ENCODE measurements around the gene PCCA.
"Not testable (repeated sequence)": the region's sequence is repeated elsewhere in the genome, so short reads cannot be mapped to it uniquely, and the experiment has no call there.

The PCCA gene

DNA sequence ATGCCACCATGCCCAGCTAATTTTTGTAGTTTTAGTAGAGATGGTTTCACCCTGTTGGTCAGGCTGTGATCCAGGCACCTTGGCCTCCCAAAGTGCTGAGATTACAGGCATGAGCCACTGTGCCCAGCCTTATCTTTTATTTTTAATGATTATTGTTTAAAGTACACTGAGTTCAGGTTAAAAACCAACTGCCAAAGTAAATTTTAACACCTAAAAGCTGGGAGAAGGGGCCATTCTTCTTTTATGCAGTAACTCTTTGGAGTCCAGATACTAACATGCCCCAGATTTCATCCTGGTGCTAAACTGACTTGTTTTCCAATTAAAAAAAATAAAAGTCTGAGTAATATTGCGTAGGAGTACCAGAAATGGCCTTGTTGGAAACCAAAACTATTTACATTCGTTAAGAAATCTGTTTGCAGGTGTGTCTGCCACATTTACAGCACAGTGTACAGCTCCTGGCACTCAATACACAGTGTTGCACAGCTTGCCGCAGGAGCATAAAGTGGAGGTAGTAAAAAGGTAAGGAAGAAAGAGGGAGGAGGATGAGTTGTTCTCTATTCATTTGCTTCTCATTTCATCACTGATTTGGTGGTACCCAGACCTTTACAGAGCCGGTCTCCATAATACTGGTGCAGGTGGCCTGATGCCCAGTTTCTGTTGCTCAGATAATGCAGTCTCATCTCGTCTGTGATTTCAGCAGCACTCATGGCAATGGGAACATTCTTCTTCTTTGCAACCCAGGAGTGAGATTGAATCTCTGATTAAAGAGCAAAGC lies 108.9 kb downstream of the PCCA start:
- DNase-seq: no peak

DNA sequence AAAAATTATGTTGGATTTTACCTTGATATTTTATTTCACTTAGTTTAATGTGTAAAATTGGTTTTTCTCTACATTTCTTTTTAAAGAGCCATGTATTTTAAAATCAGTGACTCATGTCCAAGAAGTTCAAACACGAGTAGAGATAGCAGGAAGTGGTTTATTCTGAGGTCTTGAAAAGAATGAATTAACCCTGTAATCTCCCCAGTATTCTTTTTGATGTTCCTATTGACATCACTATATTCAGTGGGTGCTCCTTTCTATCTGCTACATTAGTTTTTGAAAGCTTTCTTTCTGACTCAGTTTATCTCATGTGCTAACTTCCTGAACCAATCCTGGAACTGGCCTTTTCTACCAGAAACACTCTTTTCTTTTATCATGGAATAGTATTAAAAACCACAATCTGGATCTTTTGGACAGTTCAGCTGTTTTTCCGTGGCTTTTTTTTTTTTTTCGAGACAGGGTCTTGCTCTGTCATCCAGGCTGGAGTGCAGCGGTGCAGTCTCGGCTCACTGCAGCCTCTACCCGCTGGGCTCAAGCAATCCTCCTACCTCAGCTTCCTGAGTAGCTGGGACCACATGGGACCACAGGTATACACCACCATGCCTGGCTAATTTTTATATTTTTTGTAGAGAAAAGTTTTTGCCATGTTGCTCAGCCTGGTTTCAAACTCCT lies 114.9 kb downstream of the PCCA start:
- no peak for DNase-seq

DNA sequence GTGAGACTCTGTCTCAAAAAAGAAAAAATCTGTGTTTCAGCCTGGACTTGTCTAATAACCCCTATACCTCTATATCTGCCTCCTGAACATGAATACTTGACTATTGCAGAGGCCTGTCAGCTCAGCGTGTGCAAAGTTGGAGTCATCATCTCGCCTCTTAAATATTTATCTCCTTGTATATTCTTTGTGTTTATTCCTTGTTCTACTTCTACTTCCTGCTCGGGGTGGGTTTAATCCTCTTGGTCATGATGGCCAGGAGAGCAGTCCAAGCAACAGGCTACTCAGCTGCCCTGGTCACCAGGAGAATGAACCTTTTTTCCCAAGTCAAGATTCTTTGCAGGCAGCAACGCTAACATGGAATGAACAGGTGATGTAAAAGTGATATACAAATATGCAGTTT lies 119.1 kb downstream of the PCCA start:
- no peak for DNase-seq

DNA sequence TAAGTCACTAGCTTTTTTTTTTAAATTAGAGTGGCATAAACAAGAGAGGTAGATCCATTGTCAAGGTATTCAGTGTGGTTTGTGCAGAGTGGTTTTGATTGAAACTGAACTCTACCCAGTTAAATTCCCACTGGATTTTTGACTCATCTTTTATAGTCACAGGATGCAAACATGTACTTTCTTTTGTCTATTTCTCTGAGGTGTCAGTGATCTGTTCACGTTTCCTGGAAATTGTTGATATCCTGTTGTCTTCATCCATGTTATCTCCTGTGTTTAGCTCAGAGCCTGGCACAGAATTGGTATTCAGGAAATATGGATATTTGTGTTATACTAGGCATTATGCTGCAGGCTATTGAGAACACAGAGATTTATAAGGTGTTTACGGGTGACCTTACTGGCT lies 119.7 kb downstream of the PCCA start:
- no peak for DNase-seq

DNA sequence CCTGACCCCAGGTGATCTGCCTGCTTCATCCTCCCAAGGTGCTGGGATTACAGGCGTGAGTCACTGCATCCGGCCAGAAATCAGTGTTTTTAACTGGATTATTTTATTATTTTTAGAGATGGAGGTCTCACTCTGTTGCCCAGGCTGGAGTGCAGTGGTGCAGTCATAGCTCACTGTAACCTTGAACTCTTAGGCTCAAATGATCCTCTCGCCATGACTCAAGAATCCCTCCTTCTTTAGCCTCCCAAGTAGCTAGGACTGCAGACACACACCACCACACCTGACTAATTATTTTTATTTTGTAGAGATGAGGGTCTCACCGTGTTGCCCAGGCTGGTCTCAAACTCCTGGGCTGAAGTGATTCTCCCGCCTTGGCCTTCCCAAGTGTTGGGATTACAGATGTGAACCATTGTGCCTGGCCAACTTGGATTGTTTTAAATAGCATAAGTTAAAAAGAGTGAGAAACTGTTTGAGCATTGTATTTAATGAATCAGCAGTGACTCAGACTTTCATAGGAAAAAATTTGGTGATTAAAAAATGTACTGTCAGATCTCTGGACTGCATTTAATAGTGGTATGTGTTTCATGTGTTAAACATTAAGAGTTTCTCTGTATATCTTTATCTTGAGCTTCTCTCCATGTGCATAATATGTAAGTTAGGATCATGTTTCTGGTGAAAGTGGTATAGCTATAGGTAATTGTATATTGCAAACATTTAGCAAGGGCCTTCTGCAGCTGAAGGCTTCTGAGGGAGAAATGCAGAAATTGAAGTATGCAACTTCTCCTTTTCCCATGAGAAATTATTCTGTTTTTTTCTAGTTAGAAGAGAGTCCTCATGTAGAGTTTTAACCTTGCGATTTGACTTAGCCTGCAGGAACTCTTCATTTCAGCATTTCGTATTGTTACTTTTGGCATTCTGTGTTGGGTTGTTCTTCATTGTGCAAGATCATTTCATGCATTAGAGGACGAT lies 121.2 kb downstream of the PCCA start:
- DNase-seq: no peak

DNA sequence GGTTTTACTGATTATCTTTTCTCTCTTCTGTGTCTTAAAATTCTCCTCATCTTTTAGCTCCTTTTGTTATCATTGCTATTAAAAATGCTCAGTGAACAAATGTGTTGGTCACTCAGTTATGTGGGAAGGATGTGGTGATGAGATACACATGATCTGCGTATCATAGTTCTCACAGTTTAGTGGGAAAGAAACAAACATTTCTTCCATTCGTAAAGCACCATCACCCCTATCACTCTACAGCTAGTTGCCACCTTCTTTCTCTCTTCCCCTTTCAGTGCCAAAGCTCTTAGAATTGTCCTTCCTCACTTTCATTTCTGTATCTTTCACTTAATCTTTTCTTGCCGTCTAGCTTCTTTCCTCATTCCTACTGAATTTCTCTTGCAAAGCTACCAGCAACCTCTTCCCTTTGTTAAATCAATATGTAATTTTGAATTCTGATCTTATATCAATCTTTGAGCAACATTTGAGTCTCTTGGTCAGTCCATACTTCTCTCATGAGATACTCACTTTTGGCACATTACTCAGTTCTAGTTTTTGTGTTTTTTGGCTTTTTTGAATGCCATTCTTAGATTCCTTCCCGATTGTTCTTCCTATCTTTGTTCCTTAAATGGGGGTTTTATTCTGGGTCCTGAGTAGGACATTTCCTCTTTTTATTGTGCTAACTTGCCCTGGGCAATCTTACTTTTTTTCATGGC lies 122.3 kb downstream of the PCCA start:
- no peak for DNase-seq

DNA sequence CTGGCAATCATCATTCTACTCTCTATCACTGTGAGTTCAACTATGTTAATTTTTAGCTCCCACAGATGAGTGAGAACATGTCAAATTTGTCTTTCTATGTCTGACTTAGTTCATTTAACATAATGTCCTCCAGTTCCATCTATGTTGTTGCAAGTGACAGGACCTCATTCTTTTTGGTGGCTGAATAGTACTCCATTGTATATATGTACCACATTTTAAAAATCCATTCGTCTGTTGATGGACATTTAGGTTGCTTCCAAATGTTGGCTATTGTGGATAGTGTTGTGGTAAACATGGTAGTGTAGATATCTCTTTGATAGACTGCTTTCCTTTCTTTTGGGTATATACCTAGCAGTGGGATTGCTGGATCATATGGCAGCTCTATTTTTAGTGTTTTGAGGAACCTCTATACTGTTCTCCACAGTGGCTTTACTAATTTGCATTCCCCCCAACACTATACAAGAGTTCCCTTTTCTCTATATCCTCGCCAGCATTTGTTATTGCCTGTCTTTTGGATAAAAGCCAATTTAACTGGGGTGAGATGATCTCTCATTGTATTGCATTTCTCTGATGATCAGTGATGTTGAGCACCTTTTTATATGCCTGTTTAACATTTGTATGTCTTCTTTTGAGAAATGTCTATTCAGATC lies 124.1 kb downstream of the PCCA start:
- DNase-seq: no peak

DNA sequence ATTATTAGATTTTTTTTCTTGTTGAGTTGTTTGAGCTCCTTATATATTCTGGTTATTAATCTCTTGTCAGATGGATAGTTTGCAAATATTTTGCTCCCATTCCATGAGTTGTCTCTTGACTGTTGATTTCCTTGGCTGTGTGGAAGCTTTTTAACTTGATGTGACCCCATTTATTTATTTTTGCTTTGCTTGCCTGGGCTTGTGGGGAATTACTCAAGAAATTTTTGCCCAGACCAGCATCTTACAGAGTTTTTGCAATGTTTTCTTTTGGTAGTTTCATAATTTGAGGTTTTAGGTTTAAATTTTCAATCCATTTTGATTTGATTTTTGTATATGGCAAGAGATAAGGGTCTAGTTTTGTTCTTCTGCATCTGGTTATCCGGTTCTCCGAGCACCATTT lies 124.7 kb downstream of the PCCA start:
- DNase-seq: no peak

DNA sequence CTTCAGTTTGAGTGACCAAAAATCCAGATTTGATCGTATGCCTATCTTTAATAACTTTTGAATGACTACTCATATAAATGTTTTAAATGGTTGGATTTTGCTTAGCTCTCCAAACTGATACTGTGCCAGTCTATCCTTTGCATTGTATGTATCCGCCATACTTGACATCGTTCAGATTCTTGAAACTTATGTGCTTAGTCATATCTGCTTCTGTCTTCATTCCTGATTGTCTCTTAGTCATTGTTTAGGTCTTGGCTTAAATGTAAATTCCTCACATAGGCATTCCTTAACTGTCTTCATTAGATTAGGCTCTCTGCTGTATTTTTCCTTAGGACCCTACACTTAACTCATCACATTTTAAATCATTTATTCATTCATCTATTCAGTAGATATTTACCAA lies 126.0 kb downstream of the PCCA start:
- DNase-seq: no peak

DNA sequence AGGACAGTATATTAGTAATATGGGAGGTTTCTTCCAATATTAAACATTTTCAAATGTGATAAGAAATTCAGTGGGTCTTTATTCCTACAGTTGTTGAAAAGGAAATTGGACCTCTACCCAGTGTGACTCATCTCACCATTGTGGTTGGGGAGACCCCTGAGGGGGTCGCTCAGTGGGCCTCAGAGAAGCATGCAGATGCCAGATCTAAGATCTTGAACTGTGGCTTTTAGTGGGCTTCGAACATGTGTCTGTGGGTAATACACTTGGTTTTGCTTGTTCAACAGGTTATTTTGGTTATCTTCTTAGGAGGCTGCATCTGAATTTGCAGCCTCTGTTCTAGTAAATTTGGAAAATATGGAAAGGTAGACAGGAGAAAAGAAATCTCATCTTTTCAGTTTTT lies 132.3 kb downstream of the PCCA start:
- DNase-seq: no peak

DNA sequence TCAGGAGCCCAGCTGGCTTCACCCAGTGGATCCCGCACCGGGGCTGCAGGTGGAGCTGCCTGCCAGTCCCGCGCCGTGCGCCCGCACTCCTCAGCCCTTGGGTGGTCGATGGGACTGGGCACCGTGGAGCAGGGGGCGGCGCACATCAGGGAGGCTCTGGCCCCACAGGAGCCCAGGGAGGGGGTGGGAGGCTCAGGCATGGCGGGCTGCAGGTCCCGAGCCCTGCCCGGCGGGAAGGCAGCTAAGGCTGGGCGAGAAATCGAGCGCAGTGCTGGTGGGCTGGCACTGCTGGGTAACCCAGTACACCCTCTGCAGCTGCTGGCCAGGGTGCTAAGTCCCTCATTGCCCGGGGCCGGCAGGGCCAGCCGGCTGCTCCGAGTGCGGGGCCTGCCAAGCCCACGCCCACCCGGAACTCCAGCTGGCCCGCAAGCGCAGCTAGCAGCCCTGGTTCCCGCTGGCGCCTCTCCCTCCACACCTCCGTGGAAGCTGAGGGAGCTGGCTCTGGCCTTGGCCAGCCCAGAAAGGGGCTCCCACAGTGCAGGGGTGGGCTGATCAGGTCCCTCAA lies 135.2 kb downstream of the PCCA start:
- not testable (repeated sequence) for DNase-seq

DNA sequence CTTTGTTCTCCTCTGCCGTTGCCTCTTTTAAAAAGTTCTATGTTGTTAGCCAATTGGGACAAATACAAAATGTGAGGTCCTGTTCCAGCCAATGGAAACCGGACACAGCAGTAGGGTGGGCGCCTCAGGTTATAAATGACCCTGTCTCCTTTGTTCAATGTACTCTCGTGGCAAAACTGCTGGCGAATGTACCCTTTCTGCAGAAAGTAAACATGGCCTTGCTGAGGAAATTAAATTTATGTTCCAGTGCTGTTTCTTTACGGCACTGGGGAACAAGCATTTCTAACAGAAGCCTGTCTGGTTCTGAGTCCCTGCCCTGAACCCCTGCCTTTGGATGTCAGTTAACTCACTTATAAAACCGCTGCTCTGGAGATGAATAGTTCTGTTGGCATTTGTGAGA lies 140.7 kb downstream of the PCCA start:
- no peak for DNase-seq

DNA sequence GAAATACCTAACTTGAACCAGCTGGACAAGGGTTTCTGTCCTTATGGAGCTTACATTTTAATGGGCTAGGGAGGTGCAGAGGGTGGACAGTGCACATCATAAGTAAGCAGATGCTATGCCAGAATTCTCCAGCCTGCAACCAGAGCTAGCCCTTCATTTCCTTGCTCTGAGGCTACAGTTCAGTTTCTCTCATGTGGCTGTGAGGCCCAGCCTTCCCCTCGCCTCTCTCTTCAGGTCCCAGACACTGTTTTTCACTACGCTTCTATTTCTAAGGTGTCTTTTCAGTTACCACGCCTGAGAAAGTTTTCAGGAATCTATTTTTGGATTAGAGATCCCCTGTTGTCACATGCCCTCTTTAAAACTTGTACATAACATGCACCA lies 141.9 kb downstream of the PCCA start:
- no peak for DNase-seq

DNA sequence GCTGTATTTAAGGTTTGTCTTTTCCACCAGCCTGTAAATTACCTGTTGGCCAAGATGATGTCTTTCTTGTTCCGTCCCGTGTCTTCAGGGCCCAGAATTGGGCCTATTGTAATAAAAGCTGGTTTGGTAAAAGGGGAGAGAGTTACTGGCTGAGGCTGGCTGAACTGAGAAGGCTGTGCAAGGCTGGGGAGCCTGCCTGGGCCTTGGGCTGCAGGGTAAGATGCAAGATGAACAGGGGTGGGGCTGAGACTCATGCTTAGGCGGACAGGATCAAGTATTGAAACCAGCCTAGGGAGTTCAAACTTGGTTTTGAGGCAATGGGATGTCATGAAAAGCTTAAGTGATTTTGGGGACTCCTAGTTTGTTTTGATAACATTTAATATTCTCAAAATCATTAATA lies 142.3 kb downstream of the PCCA start:
- no peak for DNase-seq

DNA sequence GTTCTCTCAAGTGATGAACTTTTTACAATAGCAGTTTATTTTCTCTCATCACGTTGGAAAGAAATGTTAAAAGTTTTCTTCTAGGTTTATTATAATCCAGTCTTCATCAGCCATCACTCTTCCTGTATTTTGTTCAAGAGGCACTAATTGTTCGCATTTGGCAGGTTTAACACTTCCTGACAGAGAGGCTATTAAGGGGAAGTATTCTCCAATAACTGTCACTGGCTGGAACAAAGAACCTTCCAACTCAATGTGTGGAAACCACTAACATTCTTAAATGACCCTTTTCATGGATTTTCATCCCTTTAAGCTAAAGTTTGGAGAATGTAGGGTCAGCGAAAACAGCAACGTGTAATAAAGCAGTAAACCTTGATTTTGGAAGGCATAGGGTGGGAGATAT lies 145.1 kb downstream of the PCCA start:
- no peak for DNase-seq

DNA sequence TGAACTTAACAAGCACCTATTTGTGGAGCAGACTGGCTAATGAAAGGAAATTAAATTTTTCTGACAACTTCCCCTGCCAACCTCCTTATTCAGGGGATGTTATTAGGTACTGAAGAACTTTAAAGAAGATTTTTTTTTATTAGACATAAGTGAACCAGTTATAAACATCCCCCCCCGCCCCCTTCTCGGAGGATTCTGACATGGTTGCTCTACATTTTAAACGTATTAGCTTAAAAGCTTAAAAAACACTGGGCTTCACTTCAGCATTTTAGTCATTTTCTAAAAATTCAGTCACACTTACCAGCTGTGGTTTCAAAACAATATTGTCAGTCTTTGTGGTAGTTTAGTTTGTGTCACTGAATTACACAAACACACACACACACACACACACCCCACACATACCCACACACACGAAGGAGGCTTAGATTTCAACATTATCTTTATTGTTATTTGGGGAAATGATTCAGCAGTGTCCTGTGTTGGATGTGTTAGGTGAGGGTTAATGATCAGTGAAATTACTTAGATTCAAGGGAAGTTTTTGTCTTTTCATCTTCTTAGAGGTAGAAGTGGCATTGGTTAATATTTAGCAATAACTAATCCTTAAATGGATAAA lies 145.7 kb downstream of the PCCA start:
- no peak for DNase-seq

DNA sequence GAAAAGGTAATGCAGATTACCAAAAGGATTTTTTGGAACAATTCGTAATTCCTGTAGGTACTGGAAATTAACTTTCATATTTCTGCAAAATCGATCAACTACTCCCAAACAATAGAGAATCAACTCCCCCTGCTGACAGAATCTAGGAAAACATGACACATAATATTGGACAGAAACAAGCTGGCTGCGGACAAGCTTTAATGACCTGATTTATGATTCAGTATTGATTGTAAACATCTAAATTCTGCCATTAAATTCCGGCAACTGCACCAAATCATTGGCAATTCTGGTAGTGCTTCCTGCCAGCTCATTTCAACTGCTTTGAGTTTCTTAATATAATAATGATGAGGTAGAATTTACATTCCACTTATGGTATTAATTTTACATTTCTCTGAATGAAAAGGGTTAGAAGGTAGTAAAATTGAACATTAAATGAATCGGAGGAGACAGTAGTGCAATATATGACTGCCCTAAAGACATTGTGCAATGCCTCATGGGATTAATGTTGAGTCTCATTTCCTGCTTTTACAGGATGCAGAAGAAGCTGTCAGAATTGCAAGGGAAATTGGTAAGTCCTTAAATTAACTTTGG lies 146.5 kb downstream of the PCCA start:
- no peak for DNase-seq

DNA sequence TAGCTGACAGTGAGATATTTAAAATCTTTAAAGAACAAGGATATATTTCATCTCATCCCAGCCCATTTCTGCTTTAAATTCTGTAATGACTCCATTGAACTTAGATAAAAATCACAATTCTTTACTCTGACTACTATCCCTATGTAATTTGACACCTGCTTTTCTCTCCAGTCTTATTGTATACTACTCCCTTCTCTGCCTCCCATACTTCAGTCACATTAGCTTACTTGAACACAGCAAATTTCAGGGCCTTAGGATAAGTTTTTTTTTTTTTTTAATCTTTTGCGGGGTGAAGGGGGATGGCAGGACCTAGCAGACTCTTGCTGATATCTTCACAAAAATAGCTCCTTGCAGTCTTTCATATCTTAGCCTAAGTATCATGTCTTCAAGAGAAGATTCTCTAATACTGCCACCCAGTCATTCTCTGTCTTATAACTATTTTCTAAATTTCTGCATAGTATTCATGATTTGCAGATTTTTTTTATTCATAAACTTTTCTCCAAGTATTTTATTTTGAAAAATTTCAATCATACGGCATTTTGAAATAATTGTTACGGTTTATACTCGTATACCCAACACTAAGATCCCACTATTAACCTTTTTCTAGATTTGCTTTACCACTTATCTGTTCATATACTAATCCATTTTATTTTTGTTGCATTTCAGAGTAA lies 151.4 kb downstream of the PCCA start:
- no peak for DNase-seq

DNA sequence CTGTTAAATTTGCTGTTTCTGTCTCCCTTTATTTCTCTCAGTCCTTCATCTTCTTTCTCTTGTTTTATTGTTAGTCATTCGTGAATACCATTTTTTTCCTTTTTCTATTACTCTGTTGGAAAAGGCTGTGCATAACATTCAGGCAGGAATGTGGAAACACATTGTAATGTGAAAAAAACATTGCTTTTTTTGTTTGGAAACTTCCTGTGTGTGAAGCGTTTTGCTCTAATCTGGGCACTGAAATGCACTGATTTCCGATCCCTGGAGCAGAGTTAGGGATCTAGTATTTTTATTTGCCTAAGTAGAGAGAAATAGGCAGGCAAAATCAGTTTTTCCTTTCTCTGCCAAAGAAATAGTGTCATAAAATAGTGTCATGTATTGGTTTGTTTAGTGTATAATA lies 155.5 kb downstream of the PCCA start:
- no peak for DNase-seq

DNA sequence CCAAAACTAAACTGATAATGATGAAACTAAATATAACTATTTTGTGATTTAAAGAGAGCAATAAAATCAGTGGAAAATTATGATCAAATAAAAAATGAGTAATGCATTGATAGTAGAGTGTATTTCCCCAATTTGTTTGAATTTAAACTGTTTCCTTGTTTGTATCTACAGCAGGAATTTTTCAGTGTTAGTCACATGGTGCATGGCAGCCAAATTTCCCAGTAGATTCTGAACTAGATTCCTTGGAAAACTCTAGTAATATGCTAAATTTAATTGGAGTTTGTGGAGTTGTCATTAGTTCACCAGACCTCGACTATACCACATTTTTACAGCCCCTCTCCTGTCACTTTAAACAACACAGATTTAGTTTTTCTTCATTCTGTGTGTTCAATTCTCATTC lies 156.2 kb downstream of the PCCA start:
- DNase-seq: no peak

DNA sequence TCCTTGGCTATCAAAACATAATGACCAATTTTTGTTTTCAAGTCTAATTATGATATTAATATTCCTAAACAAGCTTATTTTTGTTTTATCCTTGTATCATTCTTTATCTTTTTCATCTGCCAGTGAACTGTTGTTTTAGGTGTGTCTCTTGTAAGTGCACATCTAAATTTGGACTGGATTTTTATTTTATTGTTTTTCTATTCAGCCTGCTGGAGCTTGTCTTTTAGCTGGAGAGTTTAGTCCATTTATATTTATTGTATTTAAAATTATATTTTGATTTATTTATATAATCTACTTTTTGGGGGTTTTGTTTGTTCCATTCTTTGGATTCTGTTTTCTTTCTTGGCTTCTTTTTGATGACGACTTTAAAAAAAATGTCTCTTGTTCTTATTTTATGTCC lies 159.0 kb downstream of the PCCA start:
- DNase-seq: no peak
